RWPE1 (cell line): ENCODE results near the gene NUDT1.

ENCODE experiments used
- CTCF ChIA-PET: fragments of 350-600 bp; sonication (Branson Sonifier 250); formaldehyde crosslinking; extraction: SDS; loops from one replicate; lab custom pipeline; 2021; lab: Yijun Ruan, JAX
- POLR2A ChIA-PET: fragments of 400-600 bp; formaldehyde crosslinking; extraction: SDS; loops from one replicate; lab custom pipeline; 2020; ENCODE audit warnings: antibody characterized with exemption; ENCODE audit not compliant: low non-redundant PET; lab: Yijun Ruan, JAX
- DNase-seq: peaks from one replicate; pipeline ENCODE4 v3.0.0; 2012; ENCODE audit warnings: low spot score
- H3K27ac ChIP-seq: fragments of 450-650 bp; 2 replicates; pipeline ENCODE4 v1.5.1; 2017
- CTCF ChIP-seq: fragments of 450-650 bp; conservative IDR thresholded peaks from 2 replicates; pipeline ENCODE4 v1.5.1; 2017; ENCODE audit warnings: low read depth, mild to moderate bottlenecking

NUDT1 gene

GRCh38 chr7:2197436-2198155 lies 44.4 kb upstream of the NUDT1 start:
- TF ChIP-seq CTCF = no peak
- no peak for DNase-seq
- POLR2A ChIA-PET = no interaction called here
- peak overlapping the region; percentile 79 for H3K27ac ChIP-seq
- CTCF ChIA-PET = no interaction called here

GRCh38 chr7:2198206-2198605 lies 43.8 kb upstream of the NUDT1 start:
- peak overlapping the region; percentile 79 for H3K27ac ChIP-seq
- no peak for TF ChIP-seq CTCF
- DNase-seq = no peak
- CTCF ChIA-PET = no interaction called here
- POLR2A ChIA-PET = no interaction called here

- DNase-seq = no peak
Measured at GRCh38 chr7:2198760-2199159, 43.3 kb upstream of the NUDT1 start.

GRCh38 chr7:2199528-2199927 lies 42.5 kb upstream of the NUDT1 start:
- ChIA-PET CTCF (no interaction called here), POLR2A (no interaction called here)
- no peak for TF ChIP-seq CTCF
- peak overlapping the region; percentile 79 for H3K27ac ChIP-seq
- no peak for DNase-seq

More at GRCh38 chr7:2198760-2199159, 43.3 kb upstream of the NUDT1 start:
- ChIA-PET POLR2A (no interaction called here), CTCF (no interaction called here)
- peak overlapping the region; percentile 79 for H3K27ac ChIP-seq
- TF ChIP-seq CTCF = no peak

- peak overlapping the region; percentile 79 for H3K27ac ChIP-seq
- POLR2A ChIA-PET = no interaction called here
- TF ChIP-seq CTCF = no peak
- no peak for DNase-seq
- CTCF ChIA-PET = interaction anchor here (0.5 to 0.6 kb wide), 2 partner anchors 19 to 319 kb away, joined by 3 to 5 read pairs; no protein-coding TSS in a partner anchor
Measured at GRCh38 chr7:2199956-2200583, 42.0 kb upstream of the NUDT1 start.

- ChIA-PET POLR2A (interaction anchor here (0.7 kb wide), 1 partner anchor 17 kb away, joined by 3 read pairs; no protein-coding TSS in a partner anchor), CTCF (interaction anchor here (0.5 to 0.6 kb wide), 2 partner anchors 20 to 319 kb away, joined by 3 to 5 read pairs; no protein-coding TSS in a partner anchor)
- no peak for TF ChIP-seq CTCF
- no peak for DNase-seq
- no peak overlapping the region for H3K27ac ChIP-seq
Measured at GRCh38 chr7:2200584-2200980, 41.4 kb upstream of the NUDT1 start.
